Left hindlimb (tissue), 1 donor: ENCODE measurements around the gene KIF26A.

ENCODE experiments used
- DNase-seq: peaks from one replicate; pipeline ENCODE4 v3.0.0-alpha.2; 2018

Gene KIF26A

DNA sequence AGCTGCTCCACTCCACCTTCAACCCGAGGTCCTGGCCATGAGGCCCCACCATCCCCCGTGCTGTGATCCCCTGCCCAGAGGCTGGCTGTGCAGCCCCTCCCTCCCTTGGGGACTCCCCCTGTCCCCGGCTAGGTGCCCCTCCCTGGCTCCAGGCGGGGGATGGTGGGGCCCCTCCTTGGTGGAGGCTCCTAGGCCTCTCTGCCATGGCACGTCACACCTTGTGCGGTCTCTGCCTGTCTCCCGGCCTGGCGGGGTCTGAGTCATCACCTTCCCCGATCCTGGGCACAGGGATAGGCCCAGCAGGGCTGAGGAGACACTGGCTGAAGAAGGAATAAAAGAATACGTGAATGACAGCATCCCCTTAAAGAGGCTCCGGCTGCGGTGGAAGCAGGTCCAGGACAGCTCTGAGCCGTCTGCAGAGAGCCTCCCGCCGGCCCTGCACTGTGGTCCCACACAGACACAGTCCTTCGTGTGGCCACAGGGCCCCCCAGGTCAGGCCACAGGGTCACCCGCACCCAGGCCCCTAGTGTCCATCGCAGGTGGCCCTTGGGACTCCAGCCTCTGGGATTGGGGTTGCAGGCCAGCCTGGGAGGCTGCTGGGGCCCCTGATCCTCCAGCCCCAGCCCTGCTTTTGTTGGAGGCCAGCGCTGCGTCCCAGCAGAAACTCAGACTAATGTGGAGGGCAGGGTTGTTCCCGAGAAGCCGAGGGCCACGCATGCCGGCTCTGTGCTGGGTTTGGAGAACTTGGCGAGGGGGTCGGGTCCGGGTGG lies 43.6 kb downstream of the KIF26A start:
- no peak for DNase-seq

DNA sequence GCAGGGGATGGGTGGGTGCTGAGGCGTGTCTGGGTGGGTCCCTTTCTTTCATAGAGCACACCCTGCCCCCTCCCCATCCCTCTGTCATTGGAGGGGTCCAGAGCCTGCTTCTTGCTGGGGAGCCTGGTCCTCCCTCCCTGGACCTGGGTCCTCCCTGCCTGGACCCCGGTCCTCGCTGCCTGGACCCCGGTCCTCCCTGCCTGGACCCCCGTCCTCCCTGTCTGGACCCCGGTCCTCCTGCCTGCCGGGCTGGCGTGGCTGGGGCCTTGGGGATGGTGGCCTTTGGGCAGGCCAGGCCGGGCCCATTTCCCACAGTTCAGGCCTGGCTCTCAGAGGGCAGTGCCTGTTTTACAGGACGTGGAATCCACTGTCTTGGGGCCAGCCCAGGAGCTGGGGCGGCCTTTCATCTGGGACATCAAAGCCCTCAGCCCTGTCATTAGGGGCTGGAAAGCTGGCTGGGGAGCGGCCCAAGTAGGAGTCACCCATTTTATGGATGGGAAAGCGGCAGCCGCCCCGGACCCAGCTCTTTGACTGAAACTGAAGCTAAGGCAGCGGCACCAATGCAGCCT lies 44.6 kb downstream of the KIF26A start:
- no peak for DNase-seq

DNA sequence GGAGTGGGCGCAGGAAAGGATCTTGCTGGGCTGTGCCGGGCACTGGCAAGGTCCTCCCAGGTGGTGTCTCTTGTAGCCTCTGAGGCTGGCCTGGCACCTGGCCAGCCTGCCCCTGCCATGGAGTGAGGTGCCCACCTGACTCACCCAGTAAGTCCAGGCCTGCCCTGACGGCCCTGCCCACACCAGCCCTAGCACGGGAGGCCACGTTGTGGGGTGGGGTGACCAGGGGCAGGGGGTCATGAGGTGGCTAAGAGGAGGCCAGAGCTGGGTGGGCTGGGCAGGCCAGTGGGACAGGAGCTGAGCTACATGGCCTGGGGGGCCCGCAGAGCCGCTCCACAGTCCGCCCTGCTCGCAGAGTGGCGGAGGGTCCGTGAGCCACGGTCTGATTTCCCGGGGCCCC lies 45.4 kb downstream of the KIF26A start:
- no peak for DNase-seq

DNA sequence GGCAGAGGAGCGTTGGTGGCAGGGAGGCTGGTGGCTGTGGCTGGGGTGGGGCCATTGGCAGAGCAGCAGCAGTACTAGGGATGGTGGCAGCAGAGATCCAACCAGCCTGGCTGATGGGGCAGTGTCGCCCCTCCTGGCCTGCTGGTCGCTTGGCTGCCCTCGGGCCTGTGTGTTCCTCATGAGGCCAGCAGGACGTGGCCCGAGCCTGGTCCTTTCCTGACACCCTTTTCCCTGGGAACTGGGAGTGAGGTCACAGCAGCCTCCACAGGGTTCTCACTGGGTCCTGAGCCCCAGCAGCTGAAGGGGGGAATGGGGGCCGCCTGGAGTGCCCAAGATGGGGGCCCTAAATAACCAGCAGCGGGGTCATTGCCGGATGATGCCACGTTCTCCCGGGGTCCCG lies 46.1 kb downstream of the KIF26A start:
- DNase-seq = no peak

DNA sequence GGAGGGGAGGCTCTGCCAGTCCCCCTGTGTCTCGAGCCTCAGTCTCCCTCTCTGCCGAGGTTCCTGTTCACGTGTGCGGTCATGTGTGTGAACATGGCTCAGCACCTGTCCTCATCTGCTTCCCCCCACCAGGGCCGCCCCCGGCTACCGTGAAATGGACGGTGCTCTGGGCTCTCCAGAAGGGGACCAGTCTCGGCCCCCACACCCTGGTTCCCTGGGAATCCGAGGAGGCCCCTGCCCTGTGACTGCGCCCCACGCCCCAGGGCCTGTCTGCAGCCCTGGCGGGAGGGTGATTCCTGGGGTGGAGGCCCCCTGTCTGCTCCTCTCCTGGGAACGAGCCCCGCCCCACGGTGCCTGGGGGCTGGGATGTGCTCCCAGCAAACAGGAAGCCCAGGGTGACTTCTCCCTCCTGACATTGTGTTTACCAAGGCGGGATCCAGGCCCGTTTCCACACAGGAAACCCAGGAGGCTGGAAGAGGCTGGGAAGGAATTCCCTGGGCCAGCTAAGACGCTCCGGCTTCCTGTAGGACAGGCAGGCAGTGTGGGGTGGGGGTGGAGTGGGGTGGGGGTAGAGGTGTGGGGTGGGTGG lies 46.6 kb downstream of the KIF26A start:
- no peak for DNase-seq

DNA sequence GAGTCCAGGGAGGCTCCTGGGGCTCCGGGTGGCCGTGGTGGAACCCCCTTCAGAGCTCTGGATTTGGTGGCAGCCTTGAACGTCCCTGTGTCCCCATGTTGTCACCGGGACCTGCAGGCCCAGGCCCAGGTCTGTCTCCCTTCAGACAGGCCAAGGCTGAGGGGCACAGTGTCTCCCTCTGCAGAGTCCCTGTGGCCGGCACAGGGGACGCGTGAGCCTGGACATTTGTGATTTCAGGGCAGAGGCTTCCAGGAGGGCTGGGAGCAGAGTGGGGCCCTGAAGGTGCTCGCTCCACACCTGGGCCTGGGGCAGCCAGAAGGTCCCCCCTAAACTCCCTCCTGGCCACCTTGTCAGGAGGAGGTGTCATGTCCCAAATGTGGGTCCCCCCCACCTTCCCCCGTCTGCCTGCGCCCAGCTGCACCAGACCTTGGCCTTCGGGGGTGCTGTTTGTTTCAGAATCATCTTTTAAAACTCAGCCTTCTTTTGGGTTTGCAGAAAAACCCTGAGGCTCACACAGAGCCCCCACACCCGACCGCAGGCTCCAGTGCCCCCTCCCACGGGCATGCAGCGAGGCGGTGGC lies 47.6 kb downstream of the KIF26A start:
- no peak for DNase-seq

DNA sequence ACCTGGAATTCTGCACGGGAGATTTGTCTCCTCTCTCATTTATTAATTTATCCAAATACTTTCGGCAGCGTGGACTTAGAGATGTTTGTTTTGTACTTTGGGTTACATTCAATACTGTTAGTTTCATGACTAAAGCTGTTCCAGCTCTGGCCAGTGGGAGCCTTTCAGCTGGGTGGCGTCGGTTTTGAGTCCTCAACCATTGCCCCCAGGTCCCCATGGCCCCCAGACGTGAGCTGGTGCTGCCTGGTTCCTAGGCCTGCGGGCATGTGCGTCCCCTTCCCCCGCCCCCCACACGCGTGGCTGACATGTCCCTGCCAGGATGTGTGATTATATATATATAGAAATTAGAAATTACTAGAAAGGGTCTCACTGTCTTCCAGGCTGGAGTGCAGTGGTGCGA lies 48.2 kb downstream of the KIF26A start:
- DNase-seq = no peak

DNA sequence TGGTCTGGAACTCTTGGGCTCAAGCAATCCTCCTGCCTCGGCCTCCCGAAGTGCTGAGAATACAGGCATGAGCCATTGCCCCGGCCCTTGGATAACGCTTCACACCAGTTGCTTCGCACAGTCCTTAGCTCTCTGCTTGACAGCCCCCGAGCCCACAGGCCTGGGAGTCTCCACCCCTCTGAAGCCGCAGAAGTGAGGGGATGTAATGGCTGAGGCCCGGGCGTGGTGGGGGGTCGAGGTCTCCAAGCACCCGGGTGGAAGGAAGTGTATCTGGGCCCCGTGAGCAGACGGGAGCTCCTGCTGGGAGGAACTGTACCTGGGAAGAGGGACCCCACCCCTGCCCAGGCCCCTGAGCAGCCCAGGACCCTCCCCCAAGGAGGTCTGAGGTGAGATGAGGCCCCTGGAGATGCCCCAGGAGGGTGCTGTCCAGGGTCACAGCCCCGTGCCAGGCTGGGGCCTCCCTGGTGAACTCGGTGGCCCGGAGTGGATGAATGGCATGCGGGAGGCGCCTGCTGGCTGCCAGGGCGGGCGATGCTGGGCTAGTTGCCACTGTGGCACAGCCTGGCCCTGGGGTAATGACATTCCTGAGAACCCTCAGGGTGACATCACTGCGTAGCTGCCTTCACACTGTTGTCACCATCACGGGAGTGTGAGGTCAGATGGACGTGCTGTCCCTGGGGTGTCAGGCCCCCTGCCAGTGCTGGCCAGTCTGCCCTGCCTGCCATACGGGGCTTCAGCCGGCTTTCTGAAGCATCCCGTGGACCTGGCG lies 48.9 kb downstream of the KIF26A start:
- DNase-seq = no peak

DNA sequence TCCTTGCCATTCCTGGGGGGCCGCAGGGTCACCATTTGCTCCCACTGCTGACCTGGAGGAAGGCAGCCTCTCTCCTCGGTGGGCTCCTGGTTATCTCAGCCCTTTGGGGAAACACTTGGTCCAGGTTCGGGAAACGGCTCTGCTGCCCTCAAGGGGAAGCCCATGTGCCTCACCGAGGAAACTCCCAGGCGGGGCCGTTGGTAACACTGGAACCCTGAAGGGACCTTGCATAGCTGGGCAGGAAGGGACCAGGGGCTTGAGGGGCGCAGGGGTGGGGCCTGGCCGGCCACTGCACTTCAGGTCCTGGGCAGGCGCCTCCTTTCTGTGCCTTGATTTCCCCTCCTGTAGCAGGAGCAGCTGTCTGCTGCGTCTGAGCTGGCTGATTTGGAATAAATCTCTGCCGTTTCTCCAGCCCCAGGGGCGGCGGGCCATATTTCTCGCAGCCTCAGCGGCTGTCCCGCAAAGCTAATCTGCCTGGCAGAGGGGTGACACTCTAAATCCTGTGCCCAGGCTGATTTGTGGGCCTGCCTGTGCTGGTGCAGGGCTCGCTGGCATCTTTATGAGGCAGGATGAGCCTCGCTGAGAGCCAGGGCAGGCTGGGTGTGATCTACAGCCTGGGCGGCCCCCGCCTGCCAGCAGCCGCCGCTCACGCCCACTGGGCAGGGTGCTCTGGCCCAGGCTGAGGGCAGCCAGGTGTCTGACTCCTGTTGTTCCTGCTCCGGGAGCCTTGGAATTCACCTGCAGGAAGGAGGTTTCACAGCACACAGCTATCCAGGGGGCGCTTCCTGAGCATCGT lies 49.7 kb downstream of the KIF26A start:
- no peak for DNase-seq

DNA sequence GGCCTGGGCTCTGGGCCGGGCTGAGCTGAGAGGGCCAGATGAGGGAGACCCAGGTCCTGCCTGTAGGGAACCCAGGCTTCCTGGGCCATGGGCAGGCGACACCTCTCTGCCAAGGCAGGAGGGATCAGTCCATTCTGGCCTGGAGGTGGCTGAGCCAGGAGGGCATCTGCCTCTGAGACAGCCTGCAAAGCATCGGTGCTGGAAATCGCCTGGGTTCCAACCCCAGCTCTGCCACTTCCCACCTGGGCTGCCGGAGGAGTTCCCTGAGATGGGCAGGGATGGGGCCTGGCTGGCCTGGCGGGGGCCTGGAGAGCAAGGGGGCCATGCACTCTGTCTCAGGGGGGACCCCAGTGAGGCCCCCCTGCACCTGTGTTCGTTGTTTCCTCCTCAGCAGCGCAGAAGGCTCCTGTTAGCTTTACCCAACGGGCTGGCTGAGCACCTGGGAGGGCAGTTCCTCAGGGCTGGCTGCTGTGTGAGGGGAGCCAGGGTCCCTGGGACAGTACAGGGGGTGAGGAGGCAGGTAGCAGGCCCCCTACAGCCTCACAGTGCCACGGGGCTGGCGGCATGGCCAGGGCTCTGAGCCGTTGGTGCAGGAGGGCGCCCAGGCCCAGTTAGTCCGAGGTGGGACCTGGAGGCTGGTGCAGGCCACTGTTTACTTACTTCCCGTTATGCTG lies 50.5 kb downstream of the KIF26A start:
- no peak for DNase-seq

DNA sequence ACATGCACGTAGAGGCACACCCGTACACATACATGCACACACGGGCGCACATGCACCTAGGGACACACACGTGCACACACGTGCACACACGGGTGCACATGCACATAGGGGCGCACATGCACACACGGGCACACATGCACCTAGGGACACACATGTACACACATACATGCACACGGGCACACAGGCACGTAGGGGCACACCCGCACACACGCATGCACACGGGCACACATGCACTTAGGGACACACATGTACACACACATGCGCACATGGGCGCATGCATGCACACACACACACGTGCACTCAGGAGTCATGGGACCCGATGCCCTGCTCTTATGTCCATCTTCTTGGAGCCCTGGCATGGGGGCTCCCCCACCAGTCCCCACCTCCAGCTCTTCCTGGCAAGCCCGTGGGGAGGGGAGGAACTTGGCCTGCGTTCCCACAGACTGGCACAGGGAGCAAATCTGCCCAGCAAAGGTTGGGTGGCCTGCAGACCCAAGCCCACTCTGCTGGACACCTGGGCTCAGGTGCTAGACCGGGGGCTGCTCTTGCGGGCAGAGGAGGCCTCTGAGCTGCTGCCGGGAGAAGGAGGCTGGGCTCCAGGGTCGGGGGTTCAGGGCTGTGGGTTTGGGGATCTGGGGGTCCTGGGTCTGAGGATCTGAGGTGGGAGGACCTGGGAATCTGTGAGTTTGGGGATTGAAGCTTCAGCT lies 51.4 kb downstream of the KIF26A start:
- DNase-seq = no peak

DNA sequence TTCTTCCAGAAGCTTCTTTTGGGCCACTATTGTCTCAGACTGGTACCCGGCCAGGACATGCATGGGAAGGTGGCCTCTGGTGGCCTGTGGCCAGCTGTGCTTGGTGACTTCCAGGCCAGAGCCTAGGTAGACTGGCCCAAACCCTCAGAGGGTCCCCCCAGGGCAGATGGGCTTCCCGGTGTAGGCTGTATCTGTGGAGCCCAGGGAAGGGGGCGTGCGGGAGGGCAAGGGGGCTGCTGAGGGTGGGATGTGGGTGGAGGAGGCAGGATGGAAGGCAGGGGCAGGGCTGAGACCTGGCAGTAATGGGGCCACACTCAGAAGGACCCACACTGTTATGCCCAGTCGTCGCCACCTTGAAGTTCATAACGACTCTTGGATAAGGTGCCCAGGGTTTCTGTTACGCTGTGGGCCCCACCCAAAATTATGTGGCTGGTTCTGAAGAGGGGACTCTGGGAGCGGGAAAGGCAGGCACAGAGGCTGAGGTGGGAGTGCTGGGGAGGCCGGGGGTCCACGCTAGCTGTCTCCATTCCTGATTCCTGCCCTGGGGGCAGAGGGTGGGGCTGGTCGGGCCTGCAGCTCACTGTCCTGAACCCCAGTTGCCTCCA lies 52.1 kb downstream of the KIF26A start:
- DNase-seq = no peak

DNA sequence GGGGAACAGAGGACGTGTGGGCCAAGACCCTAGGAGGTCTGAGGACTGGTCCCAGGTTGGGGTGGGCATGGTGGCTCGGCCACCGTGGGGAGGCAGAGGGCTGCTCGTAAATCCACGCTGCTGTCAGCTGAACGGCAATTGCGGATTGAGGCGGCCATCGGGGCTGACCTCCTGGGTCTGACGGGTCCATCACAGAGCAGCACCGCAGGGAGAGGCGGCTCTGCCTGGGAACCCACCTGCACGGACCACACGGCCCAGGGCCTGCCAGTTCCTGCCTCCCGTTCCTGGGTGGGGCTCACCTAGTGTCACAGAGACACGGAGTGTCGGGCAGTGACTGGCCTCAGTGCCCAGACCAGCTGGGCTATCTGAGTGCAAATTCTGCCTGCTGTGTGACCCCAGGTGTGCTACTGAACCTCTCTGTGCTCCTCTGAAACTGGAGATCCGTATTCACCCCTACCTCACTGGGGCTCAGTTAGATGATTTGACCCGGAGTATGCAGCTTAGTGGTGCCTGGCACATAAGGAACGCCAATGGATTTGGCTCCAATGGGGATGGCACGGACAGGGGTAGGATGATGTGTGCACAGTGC lies 53.1 kb downstream of the KIF26A start:
- no peak for DNase-seq

DNA sequence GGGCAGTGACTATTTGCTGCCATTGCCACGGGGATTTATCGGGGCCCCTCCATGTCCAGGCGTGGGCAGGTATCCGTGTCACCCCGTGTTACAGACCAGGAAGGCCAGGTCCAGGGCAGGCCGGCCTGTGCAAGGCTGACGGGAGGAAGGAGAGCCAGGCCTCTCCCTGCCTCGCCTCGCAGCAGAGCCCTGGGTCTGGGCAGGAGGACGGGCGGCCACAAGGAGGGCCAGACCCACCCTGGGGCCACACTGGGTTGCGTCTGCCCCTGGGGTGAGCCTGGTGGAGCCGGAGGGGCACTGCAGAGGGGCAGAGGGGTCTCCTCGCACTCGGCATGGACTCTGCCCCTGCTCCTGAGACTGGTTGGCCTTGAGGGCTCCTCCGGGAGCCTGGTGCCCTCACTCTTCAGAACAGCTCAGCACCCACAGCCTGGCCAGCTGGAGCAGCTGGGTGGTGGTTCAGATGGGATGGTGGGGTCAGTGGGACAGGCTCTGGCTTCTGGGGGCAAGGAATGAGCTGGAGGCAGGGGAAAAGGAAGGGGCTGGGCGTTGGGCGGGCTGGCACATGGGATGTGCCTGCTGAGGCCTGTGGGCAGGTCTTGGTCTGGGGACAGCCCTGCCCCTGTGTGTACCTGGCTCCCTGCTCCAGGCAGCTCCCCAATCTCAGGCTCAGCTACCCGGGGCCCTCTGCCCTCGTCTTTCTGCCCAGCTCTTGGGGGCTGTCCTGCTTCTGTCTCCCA lies 53.9 kb downstream of the KIF26A start:
- no peak for DNase-seq

DNA sequence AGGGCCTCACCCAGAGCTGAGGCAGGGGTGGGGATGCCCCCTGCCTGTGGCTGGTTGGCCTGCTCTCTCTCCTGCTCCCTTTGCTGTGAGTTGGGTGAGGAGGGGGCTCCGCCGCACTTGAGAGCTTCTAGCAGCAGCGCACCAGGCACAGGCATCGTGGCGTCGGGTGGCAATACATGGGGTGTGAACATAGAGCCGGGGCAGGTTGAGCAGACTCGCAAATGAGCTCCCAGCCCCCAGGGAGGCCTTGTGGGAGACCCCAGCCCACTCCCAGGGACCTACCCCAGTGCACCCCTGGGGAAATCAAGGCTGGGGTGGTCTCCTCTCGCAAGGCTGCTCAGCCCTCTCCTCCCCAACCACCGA lies 54.5 kb downstream of the KIF26A start:
- no peak for DNase-seq

DNA sequence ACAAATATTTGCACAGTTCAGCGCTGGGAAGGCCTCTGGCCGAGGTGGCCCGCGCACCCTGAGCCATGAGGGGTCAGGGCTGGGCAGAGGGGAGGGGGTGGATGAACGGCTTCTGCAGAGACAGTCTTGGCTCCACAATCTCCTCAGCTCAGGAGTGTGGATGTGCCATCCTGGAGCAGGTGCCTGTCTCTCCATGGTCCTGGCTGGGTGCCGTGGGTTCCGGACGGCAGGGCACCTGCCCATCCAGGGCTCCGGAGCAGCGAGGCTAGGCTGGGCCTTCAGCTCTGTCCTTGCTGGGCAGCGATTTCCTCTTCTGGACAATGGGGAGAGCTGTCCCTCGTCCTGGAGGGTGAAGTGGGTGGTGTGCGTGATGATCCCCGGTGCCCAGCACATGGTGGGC lies 55.6 kb downstream of the KIF26A start:
- no peak for DNase-seq

DNA sequence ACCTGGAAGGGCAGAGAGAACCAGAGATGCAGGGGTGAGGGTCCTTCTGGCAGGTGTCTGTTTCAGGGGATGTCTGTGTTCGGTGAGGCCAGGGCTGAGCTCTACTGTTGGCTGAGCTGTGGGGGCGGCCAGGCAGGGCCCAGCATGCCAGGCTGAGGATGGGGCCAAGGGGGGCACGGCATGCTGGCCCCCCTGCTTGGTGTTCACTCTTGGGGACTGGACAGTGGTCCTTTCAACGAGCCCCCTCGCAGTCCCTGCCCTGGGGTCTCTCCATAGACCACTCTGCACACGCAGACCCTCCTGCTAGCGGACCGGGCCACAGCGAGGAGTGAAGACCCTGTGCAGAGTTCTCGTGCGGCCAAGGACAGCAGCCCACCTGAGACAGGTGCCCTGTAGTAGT lies 56.3 kb downstream of the KIF26A start:
- DNase-seq = no peak

DNA sequence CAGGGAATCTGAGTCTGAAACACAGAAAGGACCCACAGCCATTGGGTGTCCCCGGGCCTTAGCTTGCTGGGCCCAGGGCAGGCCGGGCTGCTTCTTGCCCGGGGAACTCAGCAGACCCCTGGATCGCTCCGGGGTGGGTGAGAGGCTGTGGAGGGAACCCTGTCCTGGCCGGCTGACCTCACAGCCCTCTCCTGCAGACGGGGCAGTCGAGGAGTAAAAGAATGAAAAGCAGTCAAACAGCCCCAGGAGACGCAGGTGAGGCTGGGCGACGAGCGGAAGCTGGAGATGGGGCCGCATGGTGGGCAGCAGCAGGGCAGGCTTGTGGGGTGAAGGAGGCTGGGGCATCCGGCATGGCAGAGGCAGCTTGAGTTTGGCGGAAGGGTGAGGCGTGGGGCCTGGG lies 57.0 kb downstream of the KIF26A start:
- DNase-seq = no peak

DNA sequence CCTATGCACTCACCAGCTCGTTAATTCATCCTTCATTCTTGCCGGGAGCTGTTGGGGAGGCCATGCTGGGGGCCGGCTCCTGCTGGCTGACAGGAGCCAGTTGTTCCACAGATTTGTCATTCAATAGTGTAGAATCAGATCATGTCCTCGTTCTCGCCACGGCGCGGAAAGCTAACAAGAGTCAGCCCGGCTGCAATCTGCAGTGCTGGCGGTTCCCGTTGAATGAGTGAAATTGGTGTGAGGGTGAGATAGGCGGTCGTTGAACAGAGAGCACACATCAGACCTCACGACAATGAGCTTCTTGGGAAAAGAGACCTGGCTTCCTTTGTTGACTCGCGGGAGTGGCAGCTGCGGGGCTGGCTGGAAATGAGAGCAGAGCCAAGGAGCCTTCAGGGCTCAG lies 57.5 kb downstream of the KIF26A start:
- DNase-seq = no peak
